LNCAP (cell line): ENCODE data around the gene MSRB1.

Experiments
- TF ChIP-seq, protein P1 (sequence below): fragments of 450-650 bp; IDR thresholded peaks from 2 replicates; pipeline ENCODE4 v1.5.1; 2017; ENCODE audit warnings: mild to moderate bottlenecking

MSRB1 gene

GRCh38 chr16:1971796-1972489 is 28.9 kb upstream of the MSRB1 start, which contains the start of gene TBL3:
Gene TBL3 (plus strand): TSS chr16:1972053. CDS start chr16:1972165, 112 bp downstream.
- TF ChIP-seq, protein P1, sequence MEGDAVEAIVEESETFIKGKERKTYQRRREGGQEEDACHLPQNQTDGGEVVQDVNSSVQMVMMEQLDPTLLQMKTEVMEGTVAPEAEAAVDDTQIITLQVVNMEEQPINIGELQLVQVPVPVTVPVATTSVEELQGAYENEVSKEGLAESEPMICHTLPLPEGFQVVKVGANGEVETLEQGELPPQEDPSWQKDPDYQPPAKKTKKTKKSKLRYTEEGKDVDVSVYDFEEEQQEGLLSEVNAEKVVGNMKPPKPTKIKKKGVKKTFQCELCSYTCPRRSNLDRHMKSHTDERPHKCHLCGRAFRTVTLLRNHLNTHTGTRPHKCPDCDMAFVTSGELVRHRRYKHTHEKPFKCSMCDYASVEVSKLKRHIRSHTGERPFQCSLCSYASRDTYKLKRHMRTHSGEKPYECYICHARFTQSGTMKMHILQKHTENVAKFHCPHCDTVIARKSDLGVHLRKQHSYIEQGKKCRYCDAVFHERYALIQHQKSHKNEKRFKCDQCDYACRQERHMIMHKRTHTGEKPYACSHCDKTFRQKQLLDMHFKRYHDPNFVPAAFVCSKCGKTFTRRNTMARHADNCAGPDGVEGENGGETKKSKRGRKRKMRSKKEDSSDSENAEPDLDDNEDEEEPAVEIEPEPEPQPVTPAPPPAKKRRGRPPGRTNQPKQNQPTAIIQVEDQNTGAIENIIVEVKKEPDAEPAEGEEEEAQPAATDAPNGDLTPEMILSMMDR: no peak

DNA sequence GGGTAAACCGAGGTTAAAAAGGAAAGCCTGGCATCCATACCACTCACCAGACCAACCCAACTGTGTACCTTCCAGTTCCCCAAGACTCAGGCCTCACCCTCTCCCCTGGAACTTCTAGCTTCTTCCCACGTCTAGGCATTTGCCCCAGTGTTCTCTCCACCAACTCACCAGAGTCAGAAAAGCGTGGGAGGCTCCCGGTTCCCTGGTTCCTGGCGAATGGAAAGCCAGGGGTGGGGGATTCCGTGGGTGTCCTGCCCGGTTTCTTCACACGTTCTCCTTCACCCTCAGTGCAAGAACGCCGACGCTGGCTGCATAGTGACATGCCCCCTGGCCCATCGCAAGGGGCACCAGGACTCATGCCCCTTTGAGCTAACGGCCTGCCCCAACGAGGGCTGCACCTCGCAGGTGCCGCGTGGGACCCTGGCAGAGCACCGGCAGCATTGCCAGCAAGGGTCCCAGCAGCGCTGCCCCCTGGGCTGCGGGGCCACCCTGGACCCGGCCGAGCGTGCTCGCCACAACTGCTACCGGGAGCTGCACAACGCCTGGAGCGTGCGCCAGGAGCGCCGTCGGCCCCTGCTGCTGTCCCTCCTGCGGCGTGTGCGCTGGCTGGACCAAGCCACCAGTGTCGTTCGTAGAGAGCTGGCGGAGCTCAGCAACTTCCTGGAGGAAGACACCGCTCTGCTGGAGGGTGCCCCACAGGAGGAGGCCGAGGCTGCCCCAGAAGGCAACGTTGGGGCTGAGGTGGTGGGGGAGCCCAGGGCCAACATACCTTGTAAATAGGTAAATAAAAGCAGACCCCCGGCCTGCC is 25.4 kb upstream of the MSRB1 start:
- TF ChIP-seq, protein P1: no peak

DNA sequence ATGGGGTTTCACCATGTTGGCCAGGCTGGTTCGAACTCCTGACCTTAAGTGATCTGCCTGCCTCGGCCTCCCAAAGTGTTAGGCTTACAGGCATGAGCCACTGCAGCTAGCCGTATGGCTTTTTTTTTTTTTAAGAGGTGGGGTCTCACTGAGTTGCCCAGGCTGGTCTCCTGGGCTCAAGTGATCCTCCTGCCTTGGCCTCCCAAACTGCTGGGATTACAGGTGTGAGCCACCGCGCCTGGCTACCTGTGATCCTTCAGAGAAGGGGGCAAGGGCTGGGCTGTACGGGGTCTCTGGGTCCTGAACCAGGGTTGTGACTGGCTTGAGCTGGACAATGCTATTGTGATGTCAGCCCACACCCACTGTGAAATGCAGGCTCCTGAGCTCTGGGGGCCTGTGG is 23.5 kb upstream of the MSRB1 start, which contains the start of gene RNF151:
Gene RNF151 (plus strand): TSS at position 397 of the 400 bp plus-strand sequence. CDS start 26 bp downstream, outside the sequence.
- TF ChIP-seq, protein P1: no peak

DNA sequence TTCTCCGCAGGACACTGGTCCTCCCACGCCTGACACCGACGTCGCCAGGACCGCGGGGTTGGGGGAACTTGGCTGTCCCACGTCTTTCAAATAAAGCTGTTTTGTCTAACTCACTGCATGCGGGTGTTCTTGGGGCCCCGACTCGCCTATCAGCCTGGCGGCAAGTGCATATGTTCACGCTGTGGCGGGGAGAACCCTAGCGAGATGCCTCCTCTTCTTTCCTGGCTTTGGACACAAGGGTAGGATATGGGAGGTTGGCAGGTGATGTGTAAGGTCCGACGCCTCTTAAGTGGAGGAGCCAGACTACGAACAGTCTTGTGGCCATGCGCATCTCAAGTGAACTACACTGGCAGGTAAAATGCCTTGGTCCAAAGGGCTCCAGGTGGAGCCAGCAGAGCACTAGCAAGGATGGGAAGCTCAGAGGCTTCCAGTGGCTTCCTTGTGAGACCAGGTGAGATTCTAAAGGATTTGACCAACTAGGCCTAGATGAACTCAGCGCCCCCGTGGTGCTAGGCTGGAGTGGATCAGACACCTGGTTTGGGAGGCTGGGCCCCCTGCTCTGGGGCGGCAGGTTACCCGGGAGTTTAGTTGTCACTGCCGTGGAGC is 22.5 kb upstream of the MSRB1 start:
- TF ChIP-seq, protein P1: no peak

- TF ChIP-seq, protein P1: 0 out of 2 replicates have a peak, but pooled peaks have one; percentile 2
Observed at GRCh38 chr16:1964506-1965395, 21.8 kb upstream of the MSRB1 start, which contains the start of gene RPS2. Gene RPS2 (minus strand): TSS chr16:1964826. CDS start chr16:1964625, 201 bp downstream.

DNA sequence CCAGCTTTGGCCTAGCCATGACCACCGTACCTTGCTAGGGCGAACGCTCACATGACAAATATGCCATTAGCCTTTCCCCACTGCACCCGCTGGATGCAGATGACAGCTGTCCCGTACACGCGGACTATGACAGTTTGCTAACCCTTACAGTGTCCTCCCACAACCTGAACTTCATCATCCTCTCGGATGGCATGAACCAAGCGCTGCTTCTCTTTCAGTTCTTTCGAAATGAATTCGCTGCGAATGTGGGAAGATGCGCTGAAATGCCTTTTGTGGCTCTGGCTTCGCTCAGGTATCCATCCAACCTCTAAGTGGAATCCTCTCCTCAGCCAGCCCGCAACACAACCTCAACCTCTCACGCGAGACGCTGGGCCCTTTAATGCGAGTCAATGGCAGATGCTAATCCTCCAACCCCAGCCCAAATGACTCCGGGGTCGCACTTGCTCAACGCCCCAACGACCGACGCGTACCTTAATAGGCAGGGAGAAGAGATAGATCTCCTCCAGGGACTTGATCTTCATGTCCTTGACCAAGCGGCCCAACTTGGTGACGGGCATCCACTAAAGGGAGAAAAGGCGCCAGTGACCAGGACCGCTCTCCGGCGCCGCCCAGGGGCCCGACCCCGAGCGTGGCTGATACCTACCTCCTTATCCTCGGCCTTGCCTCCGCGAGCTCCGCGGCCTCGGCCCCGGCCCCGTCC is 21.0 kb upstream of the MSRB1 start:
- TF ChIP-seq, protein P1: 0 out of 2 replicates have a peak, but pooled peaks have one; percentile 35
